ENCODE results near the gene TMPRSS11A. TPM values are rescaled to one million over a fixed set of nuclear protein-coding genes. Genes with fewer than 3 reads are reported as not detected.

The TMPRSS11A gene
- total RNA-seq, 1 experiment from 2014 or later = not detected

GRCh38 chr4:67874986-67875385 lies 88.3 kb downstream of the TMPRSS11A start:
- intact Hi-C loops (cut with micrococcal nuclease) = loop anchor here (5.0 kb wide), 2 partner anchors 128 to 173 kb away; partner anchors contain the start of gene UBA6
- Histone ChIP-seq H3K36me3 (ENCODE audit: low read depth, low read length) (no peaks in the 10 kb centered on the region), H3K9ac (ENCODE audit: low read length) (no peak overlapping the region), H3K9me3 (ENCODE audit: low read length) (no peaks in the 10 kb centered on the region), H3K9me2 (replicated peaks; ENCODE audit: low read length) (no peaks in the 10 kb centered on the region), H3K4me2 (ENCODE audit: low read length) (no peak overlapping the region), H3K4me1 (ENCODE audit: insufficient read depth, low read length) (no peaks in the 10 kb centered on the region), H3K27ac (ENCODE audit: low read length) (no peak overlapping the region), H4K20me1 (ENCODE audit: low read length) (no peaks in the 10 kb centered on the region), H2AFZ (ENCODE audit: low read length) (no peak overlapping the region), H3K4me3 (ENCODE audit: low read length) (no peak overlapping the region), H3F3A (ENCODE audit: low read length, unreplicated experiment) (no peaks in the 10 kb centered on the region), H3K27me3 (ENCODE audit: low read length) (no peaks in the 10 kb centered on the region), H3K79me2 (ENCODE audit: low read length) (no peaks in the 10 kb centered on the region)
- TF ChIP-seq CTCF (conservative IDR thresholded peaks at IDR 0.05; ENCODE audit: low read depth, low read length) (no peak), EZH2phosphoT487 (IDR thresholded peaks at IDR 0.05; ENCODE audit: borderline replicate concordance, low read length) (no peak), EZH2 (IDR thresholded peaks at IDR 0.05; ENCODE audit: low read length, unreplicated experiment) (no peak)
- CTCF ChIA-PET = no interaction called here
- ATAC-seq = no peak
- no peak for DNase-seq
- no TSS peak for BruUV-seq (replicated peaks)
- POLR2A ChIA-PET (ENCODE audit: unreplicated experiment) = no interaction called here

- intact Hi-C loops (cut with micrococcal nuclease) = loop anchor here (2.0 to 5.0 kb wide), 3 partner anchors 116 to 171 kb away; partner anchors contain the start of gene UBA6
- TF ChIP-seq EZH2 (IDR thresholded peaks at IDR 0.05; ENCODE audit: low read length, unreplicated experiment) = no peak
- no TSS peak for BruUV-seq (replicated peaks)
- POLR2A ChIA-PET (ENCODE audit: unreplicated experiment) = no interaction called here
- Histone ChIP-seq H3K9me2 (replicated peaks; ENCODE audit: low read length) (no peaks in the 10 kb centered on the region), H4K20me1 (ENCODE audit: low read length) (no peaks in the 10 kb centered on the region), H3K9me3 (ENCODE audit: low read length) (no peaks in the 10 kb centered on the region), H3K4me3 (ENCODE audit: low read length) (no peak overlapping the region), H3K27me3 (ENCODE audit: low read length) (no peaks in the 10 kb centered on the region), H3K36me3 (ENCODE audit: low read depth, low read length) (no peaks in the 10 kb centered on the region), H3K4me1 (ENCODE audit: insufficient read depth, low read length) (no peaks in the 10 kb centered on the region), H3K4me2 (ENCODE audit: low read length) (no peak overlapping the region), H3K27ac (ENCODE audit: low read length) (no peak overlapping the region), H3F3A (ENCODE audit: low read length, unreplicated experiment) (no peaks in the 10 kb centered on the region), H3K9ac (ENCODE audit: low read length) (no peak overlapping the region), H2AFZ (ENCODE audit: low read length) (no peak overlapping the region), H3K79me2 (ENCODE audit: low read length) (no peaks in the 10 kb centered on the region)
- DNase-seq (no peak), ATAC-seq (no peak)
- CTCF ChIA-PET = no interaction called here
These were observed 90.2 kb downstream of the TMPRSS11A start for GRCh38 chr4:67873116-67873515.

- CTCF ChIA-PET = no interaction called here
- H3K36me3 ChIP-seq (ENCODE audit: low read depth, low read length) = no peaks in the 10 kb centered on the region
- H3K4me1 ChIP-seq (ENCODE audit: insufficient read depth, low read length) = no peaks in the 10 kb centered on the region
- TF ChIP-seq EZH2phosphoT487 (IDR thresholded peaks at IDR 0.05; ENCODE audit: borderline replicate concordance, low read length) (no peak), CTCF (conservative IDR thresholded peaks at IDR 0.05; ENCODE audit: low read depth, low read length) (peak; percentile 88), EZH2 (IDR thresholded peaks at IDR 0.05; ENCODE audit: low read length, unreplicated experiment) (no peak)
- ATAC-seq = peak; percentile 92
- H3K9ac ChIP-seq (ENCODE audit: low read length) = no peak overlapping the region
- H3F3A ChIP-seq (ENCODE audit: low read length, unreplicated experiment) = no peaks in the 10 kb centered on the region
- POLR2A ChIA-PET (ENCODE audit: unreplicated experiment) = no interaction called here
- H3K9me2 ChIP-seq (replicated peaks; ENCODE audit: low read length) = no peaks in the 10 kb centered on the region
- intact Hi-C loops (cut with micrococcal nuclease) = loop anchor here (1.0 to 5.0 kb wide), 6 partner anchors 38 to 323 kb away; partner anchors contain the start of gene UBA6
- H3K79me2 ChIP-seq (ENCODE audit: low read length) = no peaks in the 10 kb centered on the region
- DNase-seq = peak; percentile 85
- H3K27ac ChIP-seq (ENCODE audit: low read length) = no peak overlapping the region
- no peak overlapping the region for H3K4me2 ChIP-seq (ENCODE audit: low read length)
- no peaks in the 10 kb centered on the region for H3K27me3 ChIP-seq (ENCODE audit: low read length)
- H4K20me1 ChIP-seq (ENCODE audit: low read length) = no peaks in the 10 kb centered on the region
- BruUV-seq (replicated peaks) = no TSS peak
- H3K9me3 ChIP-seq (ENCODE audit: low read length) = no peaks in the 10 kb centered on the region
- no peak overlapping the region for H3K4me3 ChIP-seq (ENCODE audit: low read length)
- H2AFZ ChIP-seq (ENCODE audit: low read length) = no peak overlapping the region
These were observed 91.4 kb downstream of the TMPRSS11A start for GRCh38 chr4:67871867-67872266.
